Measurements from ENCODE around the gene TICAM1. TPM values are rescaled to one million over a fixed set of nuclear protein-coding genes. Genes with fewer than 3 reads are reported as not detected.
A peak's percentile ranks its signal among the peaks of the same experiment; 100 is the strongest.

Gene TICAM1
- total and polyA plus RNA-seq, 2 donors from 2014 or later = 9.9 to 23.0 TPM

GRCh38 chr19:4852484-4852883 lies 21.0 kb upstream of the TICAM1 start:
- no peaks in the 10 kb centered on the region for H3K27me3 ChIP-seq (ENCODE audit: control insufficient read depth, insufficient read depth, low read length)
- TF ChIP-seq CTCF (IDR thresholded peaks at IDR 0.05; ENCODE audit: borderline replicate concordance, extremely low read depth, insufficient read depth) = no peak
- peaks cover 0 to 2% (median 0%) of the 10 kb centered on the region in 3 donors for H3K36me3 ChIP-seq (ENCODE audit: control insufficient read depth in 2 of 3, insufficient read depth in 3 of 3, low read length in 3 of 3)
- intact Hi-C loops (cut with DNase I) = loop anchor here (5.0 kb wide), 1 partner anchor 45 kb away; no protein-coding TSS in a partner anchor
- H3K9ac ChIP-seq (ENCODE audit: low read length in 3 of 3) = no peak overlapping the region
- DNase-seq = no peak
- H3K27ac ChIP-seq (ENCODE audit: low read depth in 2 of 2, low read length in 2 of 2) = no peak overlapping the region
- H3K4me3 ChIP-seq (ENCODE audit: low read length in 3 of 3) = no peak overlapping the region
- H3K4me1 ChIP-seq (ENCODE audit: control insufficient read depth in 2 of 3, insufficient read depth in 2 of 3, low read depth in 1 of 3, low read length in 3 of 3) = peaks cover 0 to 6% (median 0%) of the 10 kb centered on the region in 3 donors
- no peak for FAIRE-seq
- no peaks in the 10 kb centered on the region for H3K9me3 ChIP-seq (ENCODE audit: control insufficient read depth in 2 of 3, insufficient read depth in 1 of 3, low read length in 3 of 3)

- DNase-seq (peak; percentile 93 to 96 (median 95)), FAIRE-seq (no peak)
- H3K4me1 ChIP-seq (ENCODE audit: control insufficient read depth in 2 of 3, insufficient read depth in 2 of 3, low read depth in 1 of 3, low read length in 3 of 3) = peaks cover 0 to 6% (median 0%) of the 10 kb centered on the region in 3 donors
- peaks cover 0 to 2% (median 0%) of the 10 kb centered on the region in 3 donors for H3K36me3 ChIP-seq (ENCODE audit: control insufficient read depth in 2 of 3, insufficient read depth in 3 of 3, low read length in 3 of 3)
- no peaks in the 10 kb centered on the region for H3K27me3 ChIP-seq (ENCODE audit: control insufficient read depth, insufficient read depth, low read length)
- H3K27ac ChIP-seq (ENCODE audit: low read depth in 2 of 2, low read length in 2 of 2) = peak overlapping the region; percentile 13 to 37
- no peaks in the 10 kb centered on the region for H3K9me3 ChIP-seq (ENCODE audit: control insufficient read depth in 2 of 3, insufficient read depth in 1 of 3, low read length in 3 of 3)
- peak; percentile 93 for TF ChIP-seq CTCF (IDR thresholded peaks at IDR 0.05; ENCODE audit: borderline replicate concordance, extremely low read depth, insufficient read depth)
- no peak overlapping the region for H3K4me3 ChIP-seq (ENCODE audit: low read length in 3 of 3)
- peak overlapping the region in 1 of 3 donors; percentile 15 for H3K9ac ChIP-seq (ENCODE audit: low read length in 3 of 3)
- intact Hi-C loops (cut with DNase I) = loop anchor here (5.0 kb wide), 1 partner anchor 44 kb away; no protein-coding TSS in a partner anchor
Observed at GRCh38 chr19:4851551-4852290, 20.2 kb upstream of the TICAM1 start.

- intact Hi-C loops (cut with DNase I) = no loop called here
- no peak for DNase-seq
- H3K36me3 ChIP-seq (ENCODE audit: control insufficient read depth in 2 of 3, insufficient read depth in 3 of 3, low read length in 3 of 3) = no peaks in the 10 kb centered on the region
- no peaks in the 10 kb centered on the region for H3K27me3 ChIP-seq (ENCODE audit: control insufficient read depth, insufficient read depth, low read length)
- H3K9ac ChIP-seq (ENCODE audit: low read length in 3 of 3) = no peak overlapping the region
- FAIRE-seq = no peak
- H3K4me3 ChIP-seq (ENCODE audit: low read length in 3 of 3) = no peak overlapping the region
- no peak overlapping the region for H3K27ac ChIP-seq (ENCODE audit: low read depth in 2 of 2, low read length in 2 of 2)
- no peak for TF ChIP-seq CTCF (IDR thresholded peaks at IDR 0.05; ENCODE audit: borderline replicate concordance, extremely low read depth, insufficient read depth)
- H3K4me1 ChIP-seq (ENCODE audit: control insufficient read depth in 2 of 3, insufficient read depth in 2 of 3, low read depth in 1 of 3, low read length in 3 of 3) = peaks cover 0 to 6% (median 0%) of the 10 kb centered on the region in 3 donors
- no peaks in the 10 kb centered on the region for H3K9me3 ChIP-seq (ENCODE audit: control insufficient read depth in 2 of 3, insufficient read depth in 1 of 3, low read length in 3 of 3)
Observed at GRCh38 chr19:4849019-4849418, 17.5 kb upstream of the TICAM1 start.
